Measurements from ENCODE around the gene ARID1B. TPM values are rescaled to one million over a fixed set of nuclear protein-coding genes. Genes with fewer than 3 reads are reported as not detected.

ARID1B gene
- total and polyA plus RNA-seq, 10 of the 15 experiments (the other 5 are each of a cell fraction or from before 2014, with no cell fraction given): 24.7 to 133 (median 54.6) TPM

- H3K4me1 ChIP-seq (ENCODE audit: control insufficient read depth, insufficient read depth, low read length): peaks cover 5% of the 10 kb centered on the region; the same call in 1 of the 2 replicates
- WGBS (ENCODE audit: insufficient coverage, insufficient replicate concordance, low lambda C conversion rate, missing lambda C conversion rate): 34% methylated on average over 2 of the region's 2 CpGs
- no peaks in the 10 kb centered on the region for H3K36me3 ChIP-seq (ENCODE audit: control insufficient read depth in 2 of 2, insufficient read depth in 2 of 2, low read length in 1 of 2)
- no peaks in the 10 kb centered on the region for H3K9me3 ChIP-seq (replicated peaks; ENCODE audit: control insufficient read depth, insufficient read depth, low read length)
- POLR2A ChIA-PET: interaction anchor here (0.9 kb wide), 1 partner anchor 20 kb away, joined by 11 read pairs; no protein-coding TSS in a partner anchor
- no peak overlapping the region for H3K4me2 ChIP-seq (ENCODE audit: control insufficient read depth, insufficient read depth)
- FAIRE-seq: no peak
- H3K27ac ChIP-seq (ENCODE audit: control insufficient read depth, insufficient read depth): no peak overlapping the region
- TF ChIP-seq USF1 (IDR thresholded peaks at IDR 0.05; ENCODE audit: borderline replicate concordance, extremely low read length, insufficient read depth, low read depth, low read length): no peak
- TF ChIP-seq SIN3A (IDR thresholded peaks at IDR 0.05; ENCODE audit: low read depth, low read length): no peak
- no peak for TF ChIP-seq IRF5 (IDR thresholded peaks at IDR 0.05; ENCODE audit: borderline replicate concordance)
- RAD21 ChIA-PET (ENCODE audit: unreplicated experiment): interaction anchor here (1.4 kb wide), 1 partner anchor 13 kb away, joined by 3 read pairs; no protein-coding TSS in a partner anchor
- no peak for DNase-seq (ENCODE audit: low read depth, low spot score)
- peaks cover 42% of the 10 kb centered on the region for H3K79me2 ChIP-seq (ENCODE audit: control insufficient read depth, insufficient read depth, low read length)
- SMC1A ChIA-PET (ENCODE audit: uncharacterized antibody, unreplicated experiment): interaction anchor here (1.0 to 2.7 kb wide), 4 partner anchors 14 to 123 kb away, joined by 3 to 12 read pairs (median 4); no protein-coding TSS in a partner anchor
- CTCF ChIA-PET: interaction anchor here (1.1 to 1.4 kb wide), 3 partner anchors 19 to 127 kb away, joined by 3 to 4 read pairs (median 3); no protein-coding TSS in a partner anchor
- intact Hi-C loops (cut with micrococcal nuclease; ENCODE audit: unreplicated experiment) (no loop called here), in situ Hi-C loops (cut with MboI) (no loop called here)
- H3K9ac ChIP-seq (ENCODE audit: control insufficient read depth, insufficient read depth, low read length): no peak overlapping the region
- no TSS peak for BruUV-seq (replicated peaks)
- no peaks in the 10 kb centered on the region for H4K20me1 ChIP-seq (ENCODE audit: control insufficient read depth, insufficient read depth)
- H3K4me3 ChIP-seq: no peak overlapping the region
- no peaks in the 10 kb centered on the region for H3K27me3 ChIP-seq (replicated peaks in 1 of 2; ENCODE audit: control insufficient read depth in 2 of 2, insufficient read depth in 2 of 2, low read length in 1 of 2)
- no peak for ATAC-seq
- no peak overlapping the region for H2AFZ ChIP-seq (ENCODE audit: control insufficient read depth, low read depth, low read length)
Observed at GRCh38 chr6:156911581-156911980, 134.4 kb downstream of the ARID1B start.

- CTCF ChIA-PET: no interaction called here
- no peak for DNase-seq (ENCODE audit: low read depth, low spot score)
- intact Hi-C loops (cut with micrococcal nuclease; ENCODE audit: unreplicated experiment): no loop called here
- TF ChIP-seq ATF2 (IDR thresholded peaks at IDR 0.05; ENCODE audit: low read length) (no peak), SRF (IDR thresholded peaks at IDR 0.05; ENCODE audit: low read depth in 2 of 2, low read length in 2 of 2) (no peak), YBX1 (IDR thresholded peaks at IDR 0.05) (no peak), ATF7 (IDR thresholded peaks at IDR 0.05; ENCODE audit: low read depth) (no peak), PBX3 (IDR thresholded peaks at IDR 0.05; ENCODE audit: insufficient replicate concordance, low read depth, low read length) (no peak), CREM (IDR thresholded peaks at IDR 0.05; ENCODE audit: low read depth) (no peak), KLF5 (IDR thresholded peaks at IDR 0.05; ENCODE audit: partially characterized antibody) (no peak), MTA3 (IDR thresholded peaks at IDR 0.05; ENCODE audit: borderline replicate concordance, low read length) (no peak), TCF7 (IDR thresholded peaks at IDR 0.05; ENCODE audit: borderline replicate concordance) (no peak), NFYA (IDR thresholded peaks at IDR 0.05; ENCODE audit: borderline replicate concordance, low read depth, low read length) (no peak)
Observed at GRCh38 chr6:156912431-156912830, 135.3 kb downstream of the ARID1B start.

More at GRCh38 chr6:156912431-156912830, 135.3 kb downstream of the ARID1B start:
- peak; percentile 28 for ATAC-seq
- SMC1A ChIA-PET (ENCODE audit: uncharacterized antibody, unreplicated experiment): interaction anchor here (0.5 to 1.1 kb wide), 3 partner anchors 9 to 1847 kb away, joined by 3 read pairs; no protein-coding TSS in a partner anchor
- H3K79me2 ChIP-seq (ENCODE audit: control insufficient read depth, insufficient read depth, low read length): peaks cover 50% of the 10 kb centered on the region
- no peaks in the 10 kb centered on the region for H3K27me3 ChIP-seq (replicated peaks in 1 of 2; ENCODE audit: control insufficient read depth in 2 of 2, insufficient read depth in 2 of 2, low read length in 1 of 2)
- in situ Hi-C loops (cut with MboI): no loop called here
- H3K4me3 ChIP-seq: no peak overlapping the region
- peaks cover 10% of the 10 kb centered on the region; the same call in 1 of the 2 replicates for H3K4me1 ChIP-seq (ENCODE audit: control insufficient read depth, insufficient read depth, low read length)
- no peak overlapping the region for H3K4me2 ChIP-seq (ENCODE audit: control insufficient read depth, insufficient read depth)
- no TSS peak for BruUV-seq (replicated peaks)
- no peaks in the 10 kb centered on the region for H4K20me1 ChIP-seq (ENCODE audit: control insufficient read depth, insufficient read depth)
- POLR2A ChIA-PET: interaction anchor here (0.9 kb wide), 1 partner anchor 19 kb away, joined by 11 read pairs; no protein-coding TSS in a partner anchor
- H3K27ac ChIP-seq (ENCODE audit: control insufficient read depth, insufficient read depth): no peak overlapping the region
- RAD21 ChIA-PET (ENCODE audit: unreplicated experiment): no interaction called here
- no peaks in the 10 kb centered on the region for H3K9me3 ChIP-seq (replicated peaks; ENCODE audit: control insufficient read depth, insufficient read depth, low read length)
- H3K9ac ChIP-seq (ENCODE audit: control insufficient read depth, insufficient read depth, low read length): no peak overlapping the region
- H3K36me3 ChIP-seq (ENCODE audit: control insufficient read depth in 2 of 2, insufficient read depth in 2 of 2, low read length in 1 of 2): no peaks in the 10 kb centered on the region
- no peak for FAIRE-seq
- H2AFZ ChIP-seq (ENCODE audit: control insufficient read depth, low read depth, low read length): no peak overlapping the region

Data from GM12878 (cell line).